GM12878 (cell line): Measurements from ENCODE around the gene SLC28A1. TPM values are rescaled to one million over a fixed set of nuclear protein-coding genes. Genes with fewer than 3 reads are reported as not detected.

ENCODE experiments used
- CREB1 ChIP-seq: IDR thresholded peaks from 2 replicates; pipeline ENCODE4 v1.6.1; 2012; ENCODE audit warnings: low read depth, mild to moderate bottlenecking, inconsistent platforms
- DPF2 ChIP-seq: fragments of 450-650 bp; IDR thresholded peaks from 2 replicates; pipeline ENCODE4 v1.6.1; 2017; ENCODE audit warnings: mild to moderate bottlenecking
- IKZF1 ChIP-seq: fragments of 450-650 bp; conservative IDR thresholded peaks from 2 replicates; pipeline ENCODE4 v1.6.1; 2017; ENCODE audit warnings: antibody characterized with exemption, mild to moderate bottlenecking
- MAX ChIP-seq: IDR thresholded peaks from 2 replicates; pipeline ENCODE4 v1.6.1; 2012; ENCODE audit warnings: low read depth, low read length, improper control_type of control experiment
- MEF2A ChIP-seq: IDR thresholded peaks from 2 replicates; pipeline ENCODE4 v1.6.1; 2011; ENCODE audit warnings: low read depth, mild to moderate bottlenecking, low read length, moderate library complexity; ENCODE audit not compliant: insufficient read depth
- MTA2 ChIP-seq: fragments of 450-650 bp; IDR thresholded peaks from 2 replicates; pipeline ENCODE4 v1.6.1; 2016; ENCODE audit warnings: low read depth, mild to moderate bottlenecking, moderate library complexity
- MXI1 ChIP-seq: fragments of 150-350 bp; IDR thresholded peaks from 2 replicates; pipeline ENCODE4 v1.6.1; 2011; ENCODE audit warnings: low read depth, mild to moderate bottlenecking, inconsistent platforms, low read length, improper control_type of control experiment
- NR2C2 ChIP-seq: IDR thresholded peaks from 2 replicates; pipeline ENCODE4 v1.6.1; 2011; ENCODE audit warnings: borderline replicate concordance, low read depth; ENCODE audit not compliant: control insufficient read depth, insufficient read length
- PAX8 ChIP-seq: fragments of 450-650 bp; IDR thresholded peaks from 2 replicates; pipeline ENCODE4 v1.6.1; 2017; ENCODE audit warnings: mild to moderate bottlenecking, moderate library complexity
- POLR2A ChIP-seq: IDR thresholded peaks from 2 replicates; pipeline ENCODE4 v1.6.1; 2011; ENCODE audit warnings: low read depth, mild to moderate bottlenecking, low read length
- POLR2AphosphoS2 ChIP-seq: IDR thresholded peaks from 2 replicates; pipeline ENCODE4 v1.6.1; 2011; ENCODE audit warnings: low read depth, mild to moderate bottlenecking, low read length, improper control_type of control experiment, moderate library complexity
- RAD21 ChIP-seq: IDR thresholded peaks from 2 replicates; pipeline ENCODE4 v1.6.1; 2011; ENCODE audit warnings: mild to moderate bottlenecking, low read depth, low read length, moderate library complexity; ENCODE audit not compliant: insufficient read depth
- RB1 ChIP-seq: fragments of 450-650 bp; formaldehyde crosslinking; IDR thresholded peaks from 2 replicates; pipeline ENCODE4 v1.6.1; 2017; ENCODE audit warnings: mild to moderate bottlenecking, borderline replicate concordance
- RELA ChIP-seq: fragments of 450-650 bp; IDR thresholded peaks from 2 replicates; pipeline ENCODE4 v1.8.0; 2014; ENCODE audit warnings: borderline replicate concordance; ENCODE audit not compliant: partially characterized antibody
- SP1 ChIP-seq: IDR thresholded peaks from one replicate; pipeline ENCODE4 v1.6.1; 2011; ENCODE audit warnings: low read depth, low read length
- SUPT20H ChIP-seq: IDR thresholded peaks from 2 replicates; pipeline ENCODE4 v1.6.1; 2011; ENCODE audit warnings: low read depth, mild to moderate bottlenecking, low read length, moderate library complexity, borderline replicate concordance; ENCODE audit not compliant: control insufficient read depth
- TCF7 ChIP-seq: IDR thresholded peaks from 2 replicates; pipeline ENCODE4 v1.6.1; 2014; ENCODE audit warnings: antibody characterized with exemption, borderline replicate concordance
- ZNF207 ChIP-seq: fragments of 450-650 bp; IDR thresholded peaks from 2 replicates; pipeline ENCODE4 v1.6.1; 2014; ENCODE audit warnings: antibody characterized with exemption, mild to moderate bottlenecking, borderline replicate concordance
- ZNF622 ChIP-seq: fragments of 450-650 bp; IDR thresholded peaks from 2 replicates; pipeline ENCODE4 v1.6.1; 2017; ENCODE audit warnings: mild to moderate bottlenecking, inconsistent platforms
- polyA plus RNA-seq, 11 experiments: library from polyadenylated mRNA; depleted of rRNA in 4 of 11; unstranded in 6 of 11; stranded (reverse) in 5 of 11; fragments of >200 nt; fragmentation: Nextera tagmentation in 4 of 11; fragmentation: Illumina TruSeq in 1 of 11; extraction: Ambion mirVana in 4 of 11; extraction: Trizol in 1 of 11; gene quantifications; 1 replicate in 1 of 11; 2 replicates in 10 of 11; pipeline versions ENCODE4 v1.2.1 to v1.2.3, GENCODE V29; 2011 to 2016; ENCODE audit warnings: inconsistent platforms in 2 of 11, missing spikeins in 2 of 11, low read depth in 1 of 11
- total RNA-seq, 4 experiments: library from RNA; depleted of rRNA in 3 of 4; stranded (reverse); fragments of >200 nt in 3 of 4; fragmentation: Illumina TruSeq in 1 of 4; extraction: Trizol in 1 of 4; gene quantifications; 2 replicates each; pipeline versions ENCODE4 v1.2.1 to v1.2.3, GENCODE V29; 2013 to 2021
- TF ChIP-seq, protein P1 (sequence below): fragments of 450-650 bp; formaldehyde crosslinking; IDR thresholded peaks from 2 replicates; pipeline ENCODE4 v1.4.0; 2020; ENCODE audit warnings: mild to moderate bottlenecking, moderate library complexity
- TF ChIP-seq, protein P2 (sequence below): fragments of 450-650 bp; IDR thresholded peaks from 2 replicates; pipeline ENCODE4 v1.6.1; 2016; ENCODE audit warnings: mild to moderate bottlenecking
- TF ChIP-seq, protein P3 (sequence below): IDR thresholded peaks from 2 replicates; pipeline ENCODE4 v1.6.1; 2011; ENCODE audit warnings: mild to moderate bottlenecking, low read depth, low read length, moderate library complexity; ENCODE audit not compliant: insufficient replicate concordance
- TF ChIP-seq, protein P4 (sequence below): IDR thresholded peaks from 2 replicates; pipeline ENCODE4 v1.6.1; 2011; ENCODE audit warnings: low read depth, low read length, improper control_type of control experiment, borderline replicate concordance

SLC28A1 gene
- total and polyA plus RNA-seq, 10 of the 15 experiments (the other 5 are each of a cell fraction or from before 2014, with no cell fraction given) = not detected

DNA sequence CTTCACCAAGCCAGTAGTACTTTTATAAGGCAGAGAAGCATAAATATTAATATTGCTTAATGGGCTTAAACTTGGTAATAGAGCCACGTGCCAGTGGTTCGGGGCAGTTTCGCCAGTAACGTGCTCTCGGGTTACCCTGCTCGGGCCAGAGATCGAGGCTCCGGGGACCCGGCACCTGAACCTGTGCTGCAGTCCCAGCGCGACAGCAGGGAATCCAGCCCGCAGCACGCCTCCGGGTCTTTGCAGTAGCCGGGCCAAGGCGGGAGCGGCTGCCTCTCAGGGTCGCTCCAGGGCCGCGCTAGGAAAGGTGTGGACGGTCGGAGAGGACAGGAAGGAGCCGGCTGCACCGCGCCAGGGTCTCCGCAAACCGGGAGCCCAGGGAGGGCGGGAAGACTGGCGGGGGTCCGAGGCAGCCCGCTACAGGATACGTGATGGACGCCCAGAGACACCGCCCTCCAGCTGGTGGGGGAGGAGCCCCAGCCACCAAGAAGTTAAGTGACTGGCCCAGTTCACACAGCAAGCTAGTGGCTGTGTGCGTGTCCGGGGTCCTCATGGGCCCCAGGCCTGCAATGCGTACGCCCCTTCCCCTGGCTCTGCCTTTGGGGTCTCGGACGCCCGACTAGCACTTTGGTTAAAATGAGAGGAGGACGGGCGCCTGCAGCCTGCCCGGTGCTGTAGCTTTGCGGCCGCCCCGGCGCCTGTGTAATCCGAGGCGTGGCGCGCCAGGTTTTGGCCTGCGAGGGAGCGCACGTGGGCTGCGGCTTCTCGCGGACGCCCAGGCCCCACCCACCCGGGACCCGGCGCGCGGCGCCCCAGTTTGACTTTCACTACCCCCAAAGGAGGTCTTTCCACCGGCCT is 96.0 kb downstream of the SLC28A1 start (continued):
- TF ChIP-seq, protein P1, sequence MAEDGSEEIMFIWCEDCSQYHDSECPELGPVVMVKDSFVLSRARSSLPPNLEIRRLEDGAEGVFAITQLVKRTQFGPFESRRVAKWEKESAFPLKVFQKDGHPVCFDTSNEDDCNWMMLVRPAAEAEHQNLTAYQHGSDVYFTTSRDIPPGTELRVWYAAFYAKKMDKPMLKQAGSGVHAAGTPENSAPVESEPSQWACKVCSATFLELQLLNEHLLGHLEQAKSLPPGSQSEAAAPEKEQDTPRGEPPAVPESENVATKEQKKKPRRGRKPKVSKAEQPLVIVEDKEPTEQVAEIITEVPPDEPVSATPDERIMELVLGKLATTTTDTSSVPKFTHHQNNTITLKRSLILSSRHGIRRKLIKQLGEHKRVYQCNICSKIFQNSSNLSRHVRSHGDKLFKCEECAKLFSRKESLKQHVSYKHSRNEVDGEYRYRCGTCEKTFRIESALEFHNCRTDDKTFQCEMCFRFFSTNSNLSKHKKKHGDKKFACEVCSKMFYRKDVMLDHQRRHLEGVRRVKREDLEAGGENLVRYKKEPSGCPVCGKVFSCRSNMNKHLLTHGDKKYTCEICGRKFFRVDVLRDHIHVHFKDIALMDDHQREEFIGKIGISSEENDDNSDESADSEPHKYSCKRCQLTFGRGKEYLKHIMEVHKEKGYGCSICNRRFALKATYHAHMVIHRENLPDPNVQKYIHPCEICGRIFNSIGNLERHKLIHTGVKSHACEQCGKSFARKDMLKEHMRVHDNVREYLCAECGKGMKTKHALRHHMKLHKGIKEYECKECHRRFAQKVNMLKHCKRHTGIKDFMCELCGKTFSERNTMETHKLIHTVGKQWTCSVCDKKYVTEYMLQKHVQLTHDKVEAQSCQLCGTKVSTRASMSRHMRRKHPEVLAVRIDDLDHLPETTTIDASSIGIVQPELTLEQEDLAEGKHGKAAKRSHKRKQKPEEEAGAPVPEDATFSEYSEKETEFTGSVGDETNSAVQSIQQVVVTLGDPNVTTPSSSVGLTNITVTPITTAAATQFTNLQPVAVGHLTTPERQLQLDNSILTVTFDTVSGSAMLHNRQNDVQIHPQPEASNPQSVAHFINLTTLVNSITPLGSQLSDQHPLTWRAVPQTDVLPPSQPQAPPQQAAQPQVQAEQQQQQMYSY = no peak
- TF ChIP-seq POLR2A (peak; percentile 70), TCF7 (no peak), MXI1 (peak; percentile 76), DPF2 (peak; percentile 51), RB1 (peak; percentile 86; the same call in 1 of the 2 replicates), NR2C2 (no peak), IKZF1 (peak; percentile 80), PAX8 (no peak), MTA2 (no peak; the same call in 1 of the 2 replicates), SP1 (peak; percentile 96), ZNF622 (no peak), MAX (peak; percentile 55), RELA (peak; percentile 55), ZNF207 (peak; percentile 20; the same call in 1 of the 2 replicates), RAD21 (no peak), SUPT20H (no peak), MEF2A (0 out of 2 replicates have a peak, but pooled peaks have one; percentile 13), POLR2AphosphoS2 (peak; percentile 2; the same call in 1 of the 2 replicates), CREB1 (peak; percentile 66; the same call in 1 of the 2 replicates)
- TF ChIP-seq, protein P2, sequence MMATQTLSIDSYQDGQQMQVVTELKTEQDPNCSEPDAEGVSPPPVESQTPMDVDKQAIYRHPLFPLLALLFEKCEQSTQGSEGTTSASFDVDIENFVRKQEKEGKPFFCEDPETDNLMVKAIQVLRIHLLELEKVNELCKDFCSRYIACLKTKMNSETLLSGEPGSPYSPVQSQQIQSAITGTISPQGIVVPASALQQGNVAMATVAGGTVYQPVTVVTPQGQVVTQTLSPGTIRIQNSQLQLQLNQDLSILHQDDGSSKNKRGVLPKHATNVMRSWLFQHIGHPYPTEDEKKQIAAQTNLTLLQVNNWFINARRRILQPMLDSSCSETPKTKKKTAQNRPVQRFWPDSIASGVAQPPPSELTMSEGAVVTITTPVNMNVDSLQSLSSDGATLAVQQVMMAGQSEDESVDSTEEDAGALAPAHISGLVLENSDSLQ = peak; percentile 93
- TF ChIP-seq, protein P3, sequence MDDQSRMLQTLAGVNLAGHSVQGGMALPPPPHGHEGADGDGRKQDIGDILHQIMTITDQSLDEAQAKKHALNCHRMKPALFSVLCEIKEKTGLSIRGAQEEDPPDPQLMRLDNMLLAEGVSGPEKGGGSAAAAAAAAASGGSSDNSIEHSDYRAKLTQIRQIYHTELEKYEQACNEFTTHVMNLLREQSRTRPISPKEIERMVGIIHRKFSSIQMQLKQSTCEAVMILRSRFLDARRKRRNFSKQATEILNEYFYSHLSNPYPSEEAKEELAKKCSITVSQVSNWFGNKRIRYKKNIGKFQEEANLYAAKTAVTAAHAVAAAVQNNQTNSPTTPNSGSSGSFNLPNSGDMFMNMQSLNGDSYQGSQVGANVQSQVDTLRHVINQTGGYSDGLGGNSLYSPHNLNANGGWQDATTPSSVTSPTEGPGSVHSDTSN = peak; percentile 68
- TF ChIP-seq, protein P4, sequence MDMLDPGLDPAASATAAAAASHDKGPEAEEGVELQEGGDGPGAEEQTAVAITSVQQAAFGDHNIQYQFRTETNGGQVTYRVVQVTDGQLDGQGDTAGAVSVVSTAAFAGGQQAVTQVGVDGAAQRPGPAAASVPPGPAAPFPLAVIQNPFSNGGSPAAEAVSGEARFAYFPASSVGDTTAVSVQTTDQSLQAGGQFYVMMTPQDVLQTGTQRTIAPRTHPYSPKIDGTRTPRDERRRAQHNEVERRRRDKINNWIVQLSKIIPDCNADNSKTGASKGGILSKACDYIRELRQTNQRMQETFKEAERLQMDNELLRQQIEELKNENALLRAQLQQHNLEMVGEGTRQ = no peak; the same call in 1 of the 2 replicates
